H9 (cell line): Measurements from ENCODE around the gene SLC17A7. TPM values are rescaled to one million over a fixed set of nuclear protein-coding genes. Genes with fewer than 3 reads are reported as not detected.

Source experiments
- DNase-seq: peaks from one replicate; pipeline ENCODE4 v3.0.0-alpha.2; 2017
- H2AFZ ChIP-seq: one replicate; pipeline ENCODE4 v1.6.1; 2013; ENCODE audit warnings: mild to moderate bottlenecking, low read length, control low read depth, moderate library complexity
- H2AK5ac ChIP-seq: 2 replicates; pipeline ENCODE4 v1.6.1; 2013; ENCODE audit warnings: low read length, control low read depth, mixed read lengths; ENCODE audit not compliant: insufficient read length
- H2BK120ac ChIP-seq: one replicate; pipeline ENCODE4 v1.6.1; 2013; ENCODE audit warnings: low read depth, mild to moderate bottlenecking, low read length, control low read depth, inconsistent platforms; ENCODE audit not compliant: poor library complexity, severe bottlenecking
- H2BK12ac ChIP-seq: 2 replicates; pipeline ENCODE4 v1.6.1; 2013; ENCODE audit warnings: low read length, control low read depth, mixed read lengths, low read depth; ENCODE audit not compliant: insufficient read length
- H2BK15ac ChIP-seq: 2 replicates; pipeline ENCODE4 v1.6.1; 2013; ENCODE audit warnings: low read depth, low read length, control low read depth
- H2BK20ac ChIP-seq: one replicate; pipeline ENCODE4 v1.6.1; 2013; ENCODE audit warnings: low read depth, mild to moderate bottlenecking, low read length, control low read depth, inconsistent platforms; ENCODE audit not compliant: poor library complexity, severe bottlenecking
- H2BK5ac ChIP-seq: 2 replicates; pipeline ENCODE4 v1.6.1; 2013; ENCODE audit warnings: low read length, control low read depth, mixed read lengths; ENCODE audit not compliant: insufficient read length
- H3K14ac ChIP-seq: 2 replicates; pipeline ENCODE4 v1.6.1; 2013; ENCODE audit warnings: low read length, control low read depth; ENCODE audit not compliant: insufficient read depth
- H3K18ac ChIP-seq: 2 replicates; pipeline ENCODE4 v1.6.1; 2013; ENCODE audit warnings: low read depth, mild to moderate bottlenecking, mixed read lengths, low read length, control low read depth; ENCODE audit not compliant: insufficient read length
- H3K23ac ChIP-seq: 2 replicates; pipeline ENCODE4 v1.6.1; 2013; ENCODE audit warnings: low read length, control low read depth, mixed read lengths, low read depth; ENCODE audit not compliant: insufficient read length
- H3K23me2 ChIP-seq: 2 replicates; pipeline ENCODE4 v1.6.1; 2013; ENCODE audit warnings: low read depth, mild to moderate bottlenecking, mixed read lengths, low read length, control low read depth; ENCODE audit not compliant: insufficient read length, poor library complexity, severe bottlenecking
- H3K27ac ChIP-seq: 2 replicates; pipeline ENCODE4 v1.5.1; 2013; ENCODE audit warnings: low read length, control low read depth, mixed read lengths, low read depth; ENCODE audit not compliant: insufficient read length
- H3K27me3 ChIP-seq: 2 replicates; pipeline ENCODE4 v1.6.1; 2013; ENCODE audit warnings: low read length, control low read depth, inconsistent platforms; ENCODE audit not compliant: insufficient read depth
- H3K4ac ChIP-seq: 2 replicates; pipeline ENCODE4 v1.6.1; 2013; ENCODE audit warnings: low read depth, mild to moderate bottlenecking, control low read depth, inconsistent platforms, low read length, moderate library complexity
- H3K4me1 ChIP-seq: 2 replicates; pipeline ENCODE4 v1.6.1; 2013; ENCODE audit warnings: low read length, control low read depth, inconsistent platforms; ENCODE audit not compliant: insufficient read depth
- H3K4me2 ChIP-seq: 2 replicates; pipeline ENCODE4 v1.6.1; 2013; ENCODE audit warnings: low read length, control low read depth, mixed read lengths; ENCODE audit not compliant: insufficient read length, insufficient read depth
- H3K56ac ChIP-seq: 2 replicates; pipeline ENCODE4 v1.6.1; 2013; ENCODE audit warnings: low read depth, mild to moderate bottlenecking, mixed read lengths, low read length, control low read depth; ENCODE audit not compliant: insufficient read length
- H3K79me1 ChIP-seq: 2 replicates; pipeline ENCODE4 v1.6.1; 2013; ENCODE audit warnings: low read depth, mild to moderate bottlenecking, moderate library complexity, low read length, control low read depth, inconsistent platforms; ENCODE audit not compliant: insufficient read depth, poor library complexity, severe bottlenecking
- H3K79me2 ChIP-seq: 2 replicates; pipeline ENCODE4 v1.6.1; 2013; ENCODE audit warnings: low read length, control low read depth, inconsistent platforms; ENCODE audit not compliant: insufficient read depth
- H3K9ac ChIP-seq: 2 replicates; pipeline ENCODE4 v1.6.1; 2013; ENCODE audit warnings: low read length, control low read depth, mixed read lengths; ENCODE audit not compliant: insufficient read length; ENCODE audit errors: extremely low read depth
- H3K9me3 ChIP-seq: one replicate; pipeline ENCODE4 v1.6.1; 2013; ENCODE audit warnings: low read depth, low read length, inconsistent platforms; ENCODE audit not compliant: control insufficient read depth
- H3T11ph ChIP-seq: one replicate; pipeline ENCODE4 v1.6.1; 2013; ENCODE audit warnings: mild to moderate bottlenecking, low read length, control low read depth, inconsistent platforms
- H4K20me1 ChIP-seq: one replicate; pipeline ENCODE4 v1.6.1; 2013; ENCODE audit not compliant: control insufficient read depth, insufficient read length, insufficient read depth
- H4K5ac ChIP-seq: 2 replicates; pipeline ENCODE4 v1.6.1; 2013; ENCODE audit warnings: low read depth, mild to moderate bottlenecking, mixed read lengths, low read length, control low read depth; ENCODE audit not compliant: insufficient read length
- H4K8ac ChIP-seq: replicated peaks from 2 replicates; pipeline ENCODE4 v1.6.1; 2013; ENCODE audit warnings: low read length, control low read depth, mixed read lengths, low read depth; ENCODE audit not compliant: insufficient read length
- H4K91ac ChIP-seq: 2 replicates; pipeline ENCODE4 v1.6.1; 2013; ENCODE audit warnings: low read depth, mild to moderate bottlenecking, moderate library complexity, mixed read lengths, low read length, control low read depth; ENCODE audit not compliant: insufficient read length
- H3K27ac Mint-ChIP-seq, 3 experiments: 2 replicates in 2 of 3; 3 replicates in 1 of 3; pipeline ENCODE4 v1.8.0; 2020 to 2021; ENCODE audit warnings: mixed read lengths in 3 of 3, mild to moderate bottlenecking in 1 of 3, moderate library complexity in 1 of 3
- H3K27me3 Mint-ChIP-seq: 2 replicates; pipeline ENCODE4 v1.8.0; 2021; ENCODE audit warnings: low read depth, mild to moderate bottlenecking, moderate library complexity, mixed read lengths
- H3K36me3 Mint-ChIP-seq, 3 experiments: 2 replicates in 2 of 3; 3 replicates in 1 of 3; pipeline ENCODE4 v1.8.0; 2020 to 2021; ENCODE audit warnings: low read depth in 3 of 3, mixed read lengths in 3 of 3; ENCODE audit not compliant: insufficient read depth in 1 of 3
- H3K4me1 Mint-ChIP-seq, 2 experiments: 2 replicates each; pipeline ENCODE4 v1.8.0; 2020; ENCODE audit warnings: mixed read lengths in 2 of 2
- H3K4me3 Mint-ChIP-seq, 2 experiments: 2 replicates in 1 of 2; 3 replicates in 1 of 2; pipeline ENCODE4 v1.8.0; 2020 to 2021; ENCODE audit warnings: mild to moderate bottlenecking in 2 of 2, mixed read lengths in 2 of 2, moderate library complexity in 1 of 2
- H3K9me3 Mint-ChIP-seq, 2 experiments: 2 replicates in 1 of 2; 3 replicates in 1 of 2; pipeline ENCODE4 v1.8.0; 2020; ENCODE audit warnings: mild to moderate bottlenecking in 2 of 2, mixed read lengths in 2 of 2, moderate library complexity in 1 of 2
- CTCF ChIP-seq: fragments of 200-600 bp; sonication (generic); conservative IDR thresholded peaks from 3 replicates; pipeline ENCODE4 v1.8.0; 2021; ENCODE audit warnings: antibody characterized with exemption, mild to moderate bottlenecking
- WGBS: extraction: QIAGEN DNeasy Blood & Tissue Kit; methylation state at CpG from one replicate; pipeline ENCODE4 v1.1.7; 2013; ENCODE audit warnings: missing lambda C conversion rate, low lambda C conversion rate, mixed read lengths; ENCODE audit not compliant: insufficient read length; ENCODE audit errors: extremely low coverage; 5-methylcytosine and 5-hydroxymethylcytosine counted together
- total RNA-seq: library from RNA; stranded (reverse); gene quantifications from 2 replicates; pipeline ENCODE4 v1.2.1, GENCODE V29; 2021

The SLC17A7 gene
- total RNA-seq, 1 experiment from 2014 or later = 1.3 TPM

GRCh38 chr19:49432141-49433073 is 8.9 kb downstream of the SLC17A7 start:
- WGBS = no CpG with 5 or more reads among the region's 63 CpGs
- Mint-ChIP-seq H3K4me3 (peak overlapping the region; percentile 63 to 78), H3K27ac (no peak overlapping the region), H3K9me3 (peaks cover 4 to 8% of the 10 kb centered on the region in 2 experiments; a peak in 3 of 5 replicates), H3K4me1 (peaks cover 32 to 75% of the 10 kb centered on the region in 2 experiments), H3K27me3 (peaks cover 76% of the 10 kb centered on the region), H3K36me3 (peaks cover 3 to 15% (median 6%) of the 10 kb centered on the region in 3 experiments)
- Histone ChIP-seq H3K4me1 (no peaks in the 10 kb centered on the region), H2BK12ac (no peak overlapping the region), H3K18ac (no peak overlapping the region), H4K91ac (no peak overlapping the region), H3K27me3 (peaks cover 5% of the 10 kb centered on the region; the same call in 1 of the 2 replicates), H3K9me3 (no peaks in the 10 kb centered on the region), H3K23ac (no peak overlapping the region), H3T11ph (no peak overlapping the region), H2AK5ac (no peak overlapping the region), H3K27ac (no peak overlapping the region), H3K79me2 (no peaks in the 10 kb centered on the region), H3K14ac (no peak overlapping the region; the same call in 1 of the 2 replicates), H2BK20ac (no peak overlapping the region), H2BK15ac (no peak overlapping the region), H3K4ac (no peak overlapping the region), H2BK5ac (no peak overlapping the region), H3K56ac (no peak overlapping the region), H2BK120ac (no peak overlapping the region), H3K4me2 (peak overlapping the region; percentile 70), H3K23me2 (peaks cover 17% of the 10 kb centered on the region), H2AFZ (no peak overlapping the region), H3K79me1 (no peaks in the 10 kb centered on the region), H3K9ac (no peak overlapping the region), H4K8ac (no peak overlapping the region), H4K5ac (no peak overlapping the region), H4K20me1 (no peaks in the 10 kb centered on the region)
- no peak for TF ChIP-seq CTCF
- DNase-seq = peak; percentile 95
